Stimulated activated CD4-positive, alpha-beta T cell treated with anti-CD3 and anti-CD28 coated beads, TNF-alpha, amount 100 ng/mL, for 1 hour (primary cell): Measurements from ENCODE around the gene JUP.
"Not testable (repeated sequence)": the region's sequence is repeated elsewhere in the genome, so short reads cannot be mapped to it uniquely, and the experiment has no call there.

ENCODE experiments used
- DNase-seq, 3 donors: peaks; one replicate each; pipeline ENCODE4 v3.0.0-alpha.2; 2020; ENCODE audit warnings: low read depth in 3 of 3, low spot score in 1 of 3

JUP gene

DNA sequence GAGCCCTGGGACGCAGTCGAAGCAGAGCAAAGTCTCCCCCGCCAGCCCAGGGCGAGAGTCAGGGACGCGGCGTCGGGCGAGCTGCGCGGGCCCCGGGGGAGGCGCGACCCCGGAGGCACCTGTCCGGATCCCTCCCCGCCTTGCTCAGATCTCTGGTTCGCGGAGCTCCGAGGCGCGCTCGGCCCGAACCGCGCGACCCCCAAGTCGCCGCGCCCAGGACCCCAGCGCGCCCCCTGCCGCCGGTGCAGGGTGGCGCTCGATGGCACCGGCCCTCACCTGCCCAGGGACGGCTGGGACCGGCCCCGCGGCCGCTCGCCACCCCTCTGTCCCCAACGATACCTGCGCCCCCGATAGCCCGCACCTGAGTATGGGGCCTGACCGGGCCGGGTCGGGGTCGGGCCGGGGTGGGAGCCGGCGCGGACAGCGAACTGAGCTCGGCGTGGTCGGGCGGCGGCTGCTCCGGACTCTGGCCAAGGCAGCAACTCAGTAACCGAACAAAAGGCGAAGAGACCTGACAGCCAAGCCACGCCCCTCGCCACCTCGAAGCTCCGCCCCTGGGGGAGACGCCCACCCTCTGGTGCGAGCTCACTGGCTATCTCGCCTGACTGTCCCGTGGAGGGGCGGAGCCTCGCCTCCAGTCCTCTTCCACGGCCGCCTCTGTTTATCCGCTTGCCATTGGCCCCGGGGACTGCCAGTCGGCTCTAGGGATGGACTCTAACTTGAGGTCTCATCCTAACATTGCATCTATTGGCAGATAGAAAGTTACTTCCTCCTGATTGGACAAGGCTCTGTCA is at the start of gene JUP:
Gene JUP (minus strand): TSS at position 485 of the 794 bp plus-strand sequence. CDS start 14,857 bp downstream, outside the sequence.
- DNase-seq = peak; percentile 66 to 81 (median 68)

DNA sequence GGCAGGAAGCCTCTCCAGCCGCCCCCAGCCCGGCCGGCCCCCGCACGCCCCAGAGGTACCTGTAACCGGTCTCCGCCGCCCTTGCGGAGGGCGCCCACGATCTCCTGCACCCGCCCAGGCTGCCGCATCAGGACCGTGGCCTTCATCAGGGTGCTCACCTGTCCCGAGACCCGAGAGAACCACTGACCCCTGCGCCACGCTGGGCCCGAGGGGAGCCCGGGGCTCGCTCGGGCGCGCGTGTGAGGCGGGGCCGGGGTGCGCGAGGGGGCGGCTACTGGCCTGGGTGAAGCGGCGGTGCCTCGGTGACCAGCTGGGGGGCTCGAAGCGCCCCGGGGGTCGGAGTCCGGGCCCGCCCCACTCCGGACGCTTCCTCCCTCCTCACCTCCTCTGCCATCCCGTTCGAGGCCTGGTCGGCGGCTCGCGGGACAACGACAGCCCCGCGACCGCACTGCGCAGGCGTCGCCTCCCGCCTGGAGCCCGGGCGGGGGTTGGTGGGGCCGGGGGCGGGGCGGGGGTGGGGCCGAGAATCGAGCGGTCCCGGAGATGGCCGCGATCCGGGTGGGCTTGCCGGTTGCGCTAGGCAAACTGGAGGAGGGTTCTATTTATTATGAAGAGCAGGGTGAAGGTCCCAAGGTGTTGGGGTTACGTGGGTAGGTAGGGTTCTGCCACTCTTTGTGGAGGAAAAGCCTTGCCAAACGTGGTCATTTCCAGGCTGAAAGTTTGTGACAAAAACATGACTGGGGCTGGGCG is 49.5 kb upstream of the JUP start, which contains the start of gene NT5C3B:
Gene NT5C3B (minus strand): TSS at position 433 of the 750 bp plus-strand sequence. CDS start 39 bp downstream, at position 394.
- peak in 2 of 3 donors; percentile 30 to 40 for DNase-seq

DNA sequence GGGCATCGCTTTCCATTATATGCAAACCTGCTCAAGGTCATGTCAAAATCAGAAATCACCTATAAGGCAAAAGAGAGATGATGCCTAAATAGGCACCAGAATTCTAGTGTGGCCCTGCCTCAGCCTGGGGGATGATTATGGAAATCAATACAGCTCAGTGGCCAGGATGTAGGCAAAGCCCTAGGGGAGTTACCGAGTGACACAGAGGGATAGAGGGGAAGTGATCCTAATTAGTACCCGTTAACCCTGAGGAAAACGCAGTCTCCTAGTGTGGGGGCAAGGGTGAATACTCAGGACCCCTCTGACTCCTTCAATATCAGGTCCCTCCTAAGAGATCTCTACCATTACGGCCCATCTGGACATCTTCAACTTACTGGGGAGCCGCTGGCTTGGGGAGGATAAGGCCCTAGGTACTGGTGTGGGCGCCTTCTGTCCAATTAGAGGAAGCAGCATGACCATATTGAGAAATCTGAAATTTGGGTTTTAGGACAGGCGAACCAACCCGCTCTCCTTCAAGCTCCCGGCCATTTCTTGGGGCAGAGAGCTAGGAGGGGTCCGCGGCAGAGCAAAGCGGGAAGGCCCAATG is 48.8 kb upstream of the JUP start:
- no peak for DNase-seq

- DNase-seq = not testable (repeated sequence)
These were observed 43.5 kb upstream of the JUP start for GRCh38 chr17:41829961-41830360.

DNA sequence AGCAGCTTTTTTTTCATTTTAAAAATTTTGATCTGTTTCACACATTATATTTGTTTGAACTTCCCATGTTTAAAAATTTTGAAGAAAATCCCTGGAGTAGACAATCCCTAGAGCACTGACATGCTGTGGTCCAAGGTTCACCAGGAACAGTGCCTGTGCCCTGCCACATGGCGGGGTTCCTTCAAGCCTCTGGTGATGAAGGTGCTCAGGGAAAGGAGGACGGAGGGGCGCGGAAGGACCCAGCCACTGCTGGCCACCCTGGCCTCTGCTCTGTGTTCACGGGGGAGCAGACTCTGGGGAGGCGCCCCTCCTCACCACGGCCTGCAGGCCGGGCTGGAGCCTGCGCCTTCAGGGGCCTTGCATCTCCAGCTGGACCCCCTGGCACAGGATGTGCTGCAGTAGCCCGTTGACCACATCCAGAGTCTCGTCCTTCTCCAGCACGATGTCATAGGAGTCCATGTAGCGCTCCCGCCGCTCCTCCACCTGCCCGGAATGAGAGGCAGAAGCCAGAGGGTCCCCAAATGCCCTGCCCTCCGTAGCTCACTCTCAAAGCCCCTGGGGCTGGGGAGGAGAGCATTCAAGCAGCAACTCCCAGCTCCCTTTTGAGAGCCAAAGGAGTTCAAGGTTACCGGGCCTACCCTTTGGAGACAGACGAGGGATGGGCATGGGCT is 38.8 kb upstream of the JUP start:
- no peak for DNase-seq

GRCh38 chr17:41824086-41824485 is 37.6 kb upstream of the JUP start:
- DNase-seq = no peak

GRCh38 chr17:41823580-41823979 is 37.1 kb upstream of the JUP start:
- no peak for DNase-seq

GRCh38 chr17:41823141-41823524 is 36.6 kb upstream of the JUP start:
- no peak for DNase-seq

DNA sequence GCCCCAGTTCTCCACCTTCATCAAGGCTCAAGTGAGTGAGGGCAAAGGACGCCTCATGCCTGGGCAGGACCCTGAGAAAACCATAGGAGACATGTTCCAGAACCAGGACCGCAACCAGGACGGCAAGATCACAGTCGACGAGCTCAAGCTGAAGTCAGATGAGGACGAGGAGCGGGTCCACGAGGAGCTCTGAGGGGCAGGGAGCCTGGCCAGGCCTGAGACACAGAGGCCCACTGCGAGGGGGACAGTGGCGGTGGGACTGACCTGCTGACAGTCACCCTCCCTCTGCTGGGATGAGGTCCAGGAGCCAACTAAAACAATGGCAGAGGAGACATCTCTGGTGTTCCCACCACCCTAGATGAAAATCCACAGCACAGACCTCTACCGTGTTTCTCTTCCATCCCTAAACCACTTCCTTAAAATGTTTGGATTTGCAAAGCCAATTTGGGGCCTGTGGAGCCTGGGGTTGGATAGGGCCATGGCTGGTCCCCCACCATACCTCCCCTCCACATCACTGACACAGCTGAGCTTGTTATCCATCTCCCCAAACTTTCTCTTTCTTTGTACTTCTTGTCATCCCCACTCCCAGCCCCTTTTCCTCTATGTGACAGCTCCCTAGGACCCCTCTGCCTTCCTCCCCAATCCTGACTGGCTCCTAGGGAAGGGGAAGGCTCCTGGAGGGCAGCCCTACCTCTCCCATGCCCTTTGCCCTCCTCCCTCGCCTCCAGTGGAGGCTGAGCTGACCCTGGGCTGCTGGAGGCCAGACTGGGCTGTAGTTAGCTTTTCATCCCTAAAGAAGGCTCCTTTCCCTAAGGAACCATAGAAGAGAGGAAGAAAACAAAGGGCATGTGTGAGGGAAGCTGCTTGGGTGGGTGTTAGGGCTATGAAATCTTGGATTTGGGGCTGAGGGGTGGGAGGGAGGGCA is 36.0 kb upstream of the JUP start:
- DNase-seq = no peak

DNA sequence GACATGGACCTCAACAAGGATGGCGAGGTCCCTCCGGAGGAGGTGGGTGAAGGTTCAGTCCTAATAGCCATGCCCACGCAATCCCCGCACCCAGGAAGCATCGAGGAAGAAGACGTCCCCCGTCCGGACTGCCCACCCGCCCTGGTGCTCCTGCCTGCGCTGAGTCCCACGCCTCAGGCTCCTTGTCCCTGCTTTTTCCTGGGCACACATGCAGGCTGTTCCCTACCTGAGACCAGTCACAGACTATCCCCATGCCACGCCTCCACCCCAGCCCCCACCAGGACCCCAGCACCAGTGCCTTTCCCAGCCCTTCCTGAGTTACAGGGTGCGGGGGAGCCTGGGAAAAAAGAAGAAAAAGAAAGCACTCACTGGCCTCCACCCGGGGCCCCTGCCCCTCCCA is 35.3 kb upstream of the JUP start:
- DNase-seq = no peak

GRCh38 chr17:41818024-41818423 is 31.5 kb upstream of the JUP start:
- no peak for DNase-seq

DNA sequence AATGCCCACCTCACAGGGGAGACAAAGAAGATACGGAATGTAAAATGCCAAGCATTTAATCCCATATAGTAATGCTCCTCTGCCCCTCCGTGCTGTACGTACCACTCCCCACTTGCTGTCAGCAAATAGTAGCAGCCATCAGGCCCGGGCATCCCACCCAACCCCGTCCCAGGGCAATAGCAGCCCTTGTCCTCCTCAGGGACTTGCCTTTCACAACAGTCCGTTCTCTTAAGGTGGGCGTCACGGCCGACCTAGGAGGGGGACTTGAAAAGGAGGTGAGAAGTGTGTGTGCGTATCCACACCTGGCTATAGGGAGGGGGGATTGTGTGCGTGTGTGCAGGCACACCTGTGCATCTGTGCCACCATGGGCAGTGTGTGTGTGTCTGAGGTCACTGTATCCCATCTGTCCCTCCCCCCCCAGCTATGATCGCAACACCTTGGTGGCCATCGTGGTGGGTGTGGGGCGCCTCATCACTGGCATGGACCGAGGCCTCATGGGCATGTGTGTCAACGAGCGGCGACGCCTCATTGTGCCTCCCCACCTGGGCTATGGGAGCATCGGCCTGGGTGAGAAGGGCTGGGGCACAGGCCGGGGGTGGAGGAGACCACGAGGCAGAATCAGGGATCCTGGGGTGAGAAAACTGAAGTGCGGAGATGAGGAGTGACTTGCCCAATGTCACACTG is 30.3 kb upstream of the JUP start:
- DNase-seq = no peak

DNA sequence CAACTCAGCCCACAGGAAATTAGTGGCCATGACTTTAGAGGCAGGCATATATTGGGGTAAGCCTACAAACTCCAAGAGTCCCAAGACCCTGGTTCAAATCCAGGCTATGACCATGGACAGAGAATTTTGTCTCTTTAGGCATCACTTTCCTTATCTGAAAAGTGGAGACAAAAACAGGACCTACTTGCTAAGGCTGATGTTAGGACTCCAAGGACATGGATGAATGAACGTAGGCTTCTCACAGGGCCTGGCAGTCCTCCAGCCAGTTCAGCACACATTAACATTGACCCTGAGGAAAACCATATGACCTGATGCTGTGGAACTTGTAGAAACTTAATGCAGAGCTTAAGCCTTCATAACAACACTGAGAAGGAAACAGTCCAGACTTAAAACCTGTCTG is 27.7 kb upstream of the JUP start:
- DNase-seq = no peak

- no peak for DNase-seq
These were observed 27.2 kb upstream of the JUP start for GRCh38 chr17:41813699-41814124.

DNA sequence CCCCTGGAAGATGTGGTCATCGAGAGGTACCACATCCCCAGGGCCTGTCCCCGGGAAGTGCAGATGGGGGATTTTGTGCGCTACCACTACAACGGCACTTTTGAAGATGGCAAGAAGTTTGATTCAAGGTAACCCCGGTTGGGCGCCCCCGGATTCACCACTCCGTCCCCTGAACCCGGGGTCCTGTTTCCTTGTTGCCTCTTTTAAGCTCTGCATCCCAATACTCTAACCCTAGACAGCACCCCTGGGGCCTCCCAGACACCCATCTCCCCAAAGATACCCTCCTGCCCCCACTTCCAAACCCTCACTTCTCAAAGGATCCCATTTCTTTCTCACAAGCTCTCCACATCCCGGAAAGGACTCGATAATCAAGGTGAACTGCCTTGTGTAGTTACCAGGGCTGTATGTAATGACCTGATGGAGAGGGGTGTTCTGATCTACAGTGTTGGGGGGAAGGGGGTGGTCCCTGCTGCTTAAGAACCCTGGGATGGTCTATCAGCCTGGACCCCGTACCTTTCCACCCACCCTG is 26.7 kb upstream of the JUP start:
- DNase-seq = no peak

DNA sequence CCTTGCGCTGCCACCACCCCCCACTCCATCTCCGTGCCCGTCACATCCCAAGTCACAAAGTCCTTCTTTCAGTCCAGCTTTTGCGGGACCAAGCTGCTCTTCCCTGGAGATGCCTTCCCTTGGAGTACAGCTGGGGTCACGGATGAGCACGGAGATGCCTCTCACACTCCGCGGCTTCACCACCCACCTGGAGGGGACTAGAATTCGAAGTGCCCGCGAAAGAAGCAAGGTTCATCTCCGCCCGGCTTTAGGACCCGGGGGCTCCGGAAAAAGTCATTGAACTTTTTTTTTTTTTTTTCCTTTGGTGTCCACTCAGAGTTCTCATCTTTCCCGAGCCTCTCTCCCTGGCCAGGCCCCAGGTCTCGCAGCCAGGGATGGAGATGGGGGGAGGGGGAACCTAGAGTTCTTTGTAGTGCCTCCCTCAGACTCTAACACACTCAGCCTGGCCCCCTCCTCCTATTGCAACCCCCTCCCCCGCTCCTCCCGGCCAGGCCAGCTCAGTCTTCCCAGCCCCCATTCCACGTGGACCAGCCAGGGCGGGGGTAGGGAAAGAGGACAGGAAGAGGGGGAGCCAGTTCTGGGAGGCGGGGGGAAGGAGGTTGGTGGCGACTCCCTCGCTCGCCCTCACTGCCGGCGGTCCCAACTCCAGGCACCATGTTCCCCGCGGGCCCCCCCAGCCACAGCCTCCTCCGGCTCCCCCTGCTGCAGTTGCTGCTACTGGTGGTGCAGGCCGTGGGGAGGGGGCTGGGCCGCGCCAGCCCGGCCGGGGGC is 26.1 kb upstream of the JUP start, which contains the start of gene FKBP10:
Gene FKBP10 (plus strand): TSS at position 624 of the 771 bp plus-strand sequence. CDS start 31 bp downstream, at position 655.
- no peak for DNase-seq

GRCh38 chr17:41811549-41812380 is 25.3 kb upstream of the JUP start, which contains the start of gene P3H4:
TSS of gene P3H4 (minus strand) at chr17:41811949. CDS start at chr17:41811915, 34 bp downstream.
- DNase-seq = peak in 2 of 3 donors; percentile 34 to 61
